Stimulated activated CD8-positive, alpha-beta memory T cell treated with anti-CD3 and anti-CD28 coated beads, Interleukin-12 subunit alpha, Interleukin-12 subunit beta, amount 100 ng/mL, for 24 hours (primary cell): ENCODE data around the gene SLC9A3.

Experiments
- DNase-seq: peaks from one replicate; pipeline ENCODE4 v3.0.0-alpha.2; 2020; ENCODE audit errors: extremely low read depth

Gene SLC9A3

GRCh38 chr5:430214-430925, 93.9 kb downstream of the SLC9A3 start:
- no peak for DNase-seq

GRCh38 chr5:429453-430188, 94.6 kb downstream of the SLC9A3 start:
- no peak for DNase-seq

GRCh38 chr5:428754-429452, 95.3 kb downstream of the SLC9A3 start:
- DNase-seq: no peak

- no peak for DNase-seq
Observed at GRCh38 chr5:428219-428618, 96.0 kb downstream of the SLC9A3 start.

- DNase-seq: no peak
Observed at GRCh38 chr5:427415-428087, 96.7 kb downstream of the SLC9A3 start.

- DNase-seq: no peak
Observed at GRCh38 chr5:426392-426976, 97.8 kb downstream of the SLC9A3 start.

- DNase-seq: no peak
Observed at GRCh38 chr5:425714-426113, 98.5 kb downstream of the SLC9A3 start.

- DNase-seq: no peak
Observed at GRCh38 chr5:424301-425110, 99.7 kb downstream of the SLC9A3 start.

GRCh38 chr5:423626-424261, 100.5 kb downstream of the SLC9A3 start:
- no peak for DNase-seq

- DNase-seq: no peak
Observed at GRCh38 chr5:423233-423565, 101.0 kb downstream of the SLC9A3 start.

- no peak for DNase-seq
Observed at GRCh38 chr5:422323-423232, 101.7 kb downstream of the SLC9A3 start.

GRCh38 chr5:421901-422300, 102.3 kb downstream of the SLC9A3 start:
- no peak for DNase-seq

GRCh38 chr5:421287-421880, 102.9 kb downstream of the SLC9A3 start:
- DNase-seq: no peak

GRCh38 chr5:420632-421286, 103.5 kb downstream of the SLC9A3 start:
- no peak for DNase-seq
